ENCODE results near the gene CP.
A peak's percentile ranks its signal among the peaks of the same experiment; 100 is the strongest.

CP gene

GRCh38 chr3:149180057-149180573, 41.5 kb downstream of the CP start:
- peak; percentile 48 for FAIRE-seq

GRCh38 chr3:149179220-149179619, 42.4 kb downstream of the CP start:
- FAIRE-seq, result no peak

- FAIRE-seq, result no peak
Observed at GRCh38 chr3:149177122-149177521, 44.5 kb downstream of the CP start.

GRCh38 chr3:149174901-149175300, 46.7 kb downstream of the CP start:
- no peak for FAIRE-seq

- FAIRE-seq, result no peak
Observed at GRCh38 chr3:149170672-149171071, 51.0 kb downstream of the CP start.

GRCh38 chr3:149167898-149168297, 53.7 kb downstream of the CP start:
- FAIRE-seq, result no peak

- FAIRE-seq, result no peak
Observed at GRCh38 chr3:149163066-149163465, 58.6 kb downstream of the CP start.

- FAIRE-seq, result no peak
Observed at GRCh38 chr3:149162007-149162406, 59.6 kb downstream of the CP start.

GRCh38 chr3:149160754-149161300, 60.8 kb downstream of the CP start:
- no peak for FAIRE-seq

GRCh38 chr3:149153402-149153801, 68.2 kb downstream of the CP start:
- no peak for FAIRE-seq

GRCh38 chr3:149152420-149152819, 69.2 kb downstream of the CP start:
- no peak for FAIRE-seq

GRCh38 chr3:149151843-149152242, 69.8 kb downstream of the CP start:
- FAIRE-seq, result no peak

GRCh38 chr3:149150436-149150835, 71.2 kb downstream of the CP start:
- FAIRE-seq, result no peak

- FAIRE-seq, result no peak
Observed at GRCh38 chr3:149145974-149146373, 75.7 kb downstream of the CP start.

GRCh38 chr3:149145356-149145755, 76.3 kb downstream of the CP start:
- no peak for FAIRE-seq

- FAIRE-seq, result no peak
Observed at GRCh38 chr3:149142682-149143081, 78.9 kb downstream of the CP start.

- FAIRE-seq, result no peak
Observed at GRCh38 chr3:149134575-149134974, 87.1 kb downstream of the CP start.

- FAIRE-seq, result no peak
Observed at GRCh38 chr3:149131589-149131988, 90.0 kb downstream of the CP start.

- no peak for FAIRE-seq
Observed at GRCh38 chr3:149129326-149130205, 92.1 kb downstream of the CP start, which contains the start of gene HPS3. HPS3 (plus strand) TSS chr3:149129638; CDS start chr3:149129724, 86 bp downstream.

GRCh38 chr3:149128821-149129220, 92.8 kb downstream of the CP start:
- FAIRE-seq, result no peak

GRCh38 chr3:149122721-149123578, 98.7 kb downstream of the CP start:
- no peak for FAIRE-seq
